Nephron progenitor cell (in vitro differentiated cells): Measurements from ENCODE around the gene DHX15.

Source experiments
- DNase-seq: peaks from one replicate; pipeline ENCODE4 v3.0.0; 2021
- H3K27ac Mint-ChIP-seq: 2 replicates; pipeline ENCODE4 v1.8.0; 2021; ENCODE audit warnings: mild to moderate bottlenecking, moderate library complexity, mixed read lengths
- H3K27me3 Mint-ChIP-seq: 2 replicates; pipeline ENCODE4 v1.8.0; 2021; ENCODE audit warnings: mild to moderate bottlenecking, low read depth, mixed read lengths; ENCODE audit not compliant: poor library complexity
- H3K36me3 Mint-ChIP-seq: 2 replicates; pipeline ENCODE4 v1.8.0; 2021; ENCODE audit warnings: low read depth, mixed read lengths
- H3K4me1 Mint-ChIP-seq: 2 replicates; pipeline ENCODE4 v1.8.0; 2021; ENCODE audit warnings: mixed read lengths
- H3K4me3 Mint-ChIP-seq: 2 replicates; pipeline ENCODE4 v1.8.0; 2021; ENCODE audit warnings: mild to moderate bottlenecking, moderate library complexity, mixed read lengths
- H3K9me3 Mint-ChIP-seq: 2 replicates; pipeline ENCODE4 v1.8.0; 2021; ENCODE audit warnings: mild to moderate bottlenecking, moderate library complexity, mixed read lengths
- TF ChIP-seq, protein P1 (sequence below): fragments of 200-600 bp; sonication (generic); IDR thresholded peaks from 2 replicates; pipeline ENCODE4 v1.5.0; 2021; ENCODE audit warnings: antibody characterized with exemption

The DHX15 gene

GRCh38 chr4:24547979-24548378 lies 36.4 kb downstream of the DHX15 start:
- H3K4me3 Mint-ChIP-seq = no peak overlapping the region

DNA sequence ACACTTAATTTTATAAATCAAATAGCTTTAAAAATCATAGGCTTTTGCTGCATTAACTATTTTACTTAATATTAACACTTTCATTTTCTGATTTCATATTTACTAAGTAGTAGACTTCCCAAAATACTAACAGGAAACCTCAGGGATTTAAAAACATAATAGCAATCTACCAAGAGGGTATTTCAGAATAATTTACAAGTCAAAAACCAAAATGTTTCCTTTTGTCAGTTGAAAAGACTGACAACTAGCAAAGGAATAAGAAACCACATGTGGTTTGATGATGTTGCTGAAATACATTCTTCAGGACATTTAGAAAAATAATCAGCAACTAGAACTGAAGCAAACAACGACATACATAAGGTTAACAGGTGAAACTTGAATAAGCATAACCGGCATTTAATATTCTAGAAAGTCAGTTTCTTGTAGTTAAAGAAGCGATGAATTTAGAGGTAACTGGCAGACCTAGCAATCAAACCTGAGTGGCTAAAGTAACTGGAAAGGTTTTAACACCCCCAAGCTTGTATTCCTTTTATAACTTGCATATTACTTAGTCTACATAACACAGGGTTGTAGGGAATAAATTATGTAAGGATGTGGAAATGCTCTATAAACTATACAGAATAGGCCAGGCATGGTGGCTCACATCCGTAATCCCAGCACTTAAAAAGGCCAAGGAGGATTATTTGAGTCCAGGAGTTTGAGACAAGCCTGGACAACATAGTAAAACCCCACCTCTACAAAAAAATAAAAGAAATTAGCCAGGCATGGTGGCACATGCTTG lies 40.0 kb downstream of the DHX15 start:
- Mint-ChIP-seq H3K4me3 (no peak overlapping the region), H3K4me1 (no peaks in the 10 kb centered on the region)
- TF ChIP-seq, protein P1, sequence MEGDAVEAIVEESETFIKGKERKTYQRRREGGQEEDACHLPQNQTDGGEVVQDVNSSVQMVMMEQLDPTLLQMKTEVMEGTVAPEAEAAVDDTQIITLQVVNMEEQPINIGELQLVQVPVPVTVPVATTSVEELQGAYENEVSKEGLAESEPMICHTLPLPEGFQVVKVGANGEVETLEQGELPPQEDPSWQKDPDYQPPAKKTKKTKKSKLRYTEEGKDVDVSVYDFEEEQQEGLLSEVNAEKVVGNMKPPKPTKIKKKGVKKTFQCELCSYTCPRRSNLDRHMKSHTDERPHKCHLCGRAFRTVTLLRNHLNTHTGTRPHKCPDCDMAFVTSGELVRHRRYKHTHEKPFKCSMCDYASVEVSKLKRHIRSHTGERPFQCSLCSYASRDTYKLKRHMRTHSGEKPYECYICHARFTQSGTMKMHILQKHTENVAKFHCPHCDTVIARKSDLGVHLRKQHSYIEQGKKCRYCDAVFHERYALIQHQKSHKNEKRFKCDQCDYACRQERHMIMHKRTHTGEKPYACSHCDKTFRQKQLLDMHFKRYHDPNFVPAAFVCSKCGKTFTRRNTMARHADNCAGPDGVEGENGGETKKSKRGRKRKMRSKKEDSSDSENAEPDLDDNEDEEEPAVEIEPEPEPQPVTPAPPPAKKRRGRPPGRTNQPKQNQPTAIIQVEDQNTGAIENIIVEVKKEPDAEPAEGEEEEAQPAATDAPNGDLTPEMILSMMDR = no peak

More at GRCh38 chr4:24547979-24548378, 36.4 kb downstream of the DHX15 start:
- no peak overlapping the region for H3K27ac Mint-ChIP-seq
- no peaks in the 10 kb centered on the region for H3K9me3 Mint-ChIP-seq
- TF ChIP-seq, protein P1 = no peak
- no peaks in the 10 kb centered on the region for H3K27me3 Mint-ChIP-seq
- H3K4me1 Mint-ChIP-seq = no peaks in the 10 kb centered on the region
- peaks cover 51% of the 10 kb centered on the region for H3K36me3 Mint-ChIP-seq
- no peak for DNase-seq

DNA sequence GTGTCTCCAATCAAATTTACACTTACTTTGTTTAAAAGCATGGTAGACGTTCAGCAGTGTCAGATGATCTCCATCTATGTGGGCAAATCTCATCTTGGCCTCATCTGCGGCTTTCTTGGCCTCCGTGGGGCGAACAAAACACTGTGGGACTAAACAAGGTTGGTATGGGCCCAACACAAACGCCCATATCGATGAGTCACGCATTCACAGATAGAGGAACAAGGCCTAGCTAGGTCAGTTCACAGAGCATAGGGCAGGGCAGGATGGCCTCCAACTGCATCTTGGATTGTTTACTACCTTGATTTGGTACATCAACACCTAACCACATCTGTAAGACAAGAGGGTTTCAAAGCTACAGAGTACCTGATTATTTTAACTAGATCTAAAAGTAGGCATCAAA lies 47.3 kb downstream of the DHX15 start:
- peaks cover 4% of the 10 kb centered on the region for H3K4me1 Mint-ChIP-seq

More for the DNA sequence above, 40.0 kb downstream of the DHX15 start:
- Mint-ChIP-seq H3K27ac (no peak overlapping the region), H3K36me3 (peaks cover 64% of the 10 kb centered on the region), H3K27me3 (no peaks in the 10 kb centered on the region), H3K9me3 (no peaks in the 10 kb centered on the region)
- no peak for DNase-seq

GRCh38 chr4:24535399-24535798 lies 49.0 kb downstream of the DHX15 start:
- peaks cover 67% of the 10 kb centered on the region for H3K36me3 Mint-ChIP-seq
- H3K27me3 Mint-ChIP-seq = no peaks in the 10 kb centered on the region
- peaks cover 4% of the 10 kb centered on the region for H3K4me1 Mint-ChIP-seq
- no peaks in the 10 kb centered on the region for H3K9me3 Mint-ChIP-seq
- DNase-seq = no peak
- peak overlapping the region; percentile 27 for H3K27ac Mint-ChIP-seq
- TF ChIP-seq, protein P1 = no peak
- H3K4me3 Mint-ChIP-seq = no peak overlapping the region

More for the DNA sequence above, 47.3 kb downstream of the DHX15 start:
- TF ChIP-seq, protein P1 = no peak
- H3K27me3 Mint-ChIP-seq = no peaks in the 10 kb centered on the region
- no peak for DNase-seq
- no peaks in the 10 kb centered on the region for H3K9me3 Mint-ChIP-seq
- H3K27ac Mint-ChIP-seq = peak overlapping the region; percentile 90
- H3K36me3 Mint-ChIP-seq = peaks cover 70% of the 10 kb centered on the region
- no peak overlapping the region for H3K4me3 Mint-ChIP-seq

- TF ChIP-seq, protein P1 = no peak
- DNase-seq = no peak
- no peak overlapping the region for H3K4me3 Mint-ChIP-seq
- H3K36me3 Mint-ChIP-seq = peaks cover 67% of the 10 kb centered on the region
- no peaks in the 10 kb centered on the region for H3K27me3 Mint-ChIP-seq
- no peak overlapping the region for H3K27ac Mint-ChIP-seq
- H3K9me3 Mint-ChIP-seq = no peaks in the 10 kb centered on the region
- peaks cover 4% of the 10 kb centered on the region for H3K4me1 Mint-ChIP-seq
Measured at GRCh38 chr4:24533364-24533763, 51.0 kb downstream of the DHX15 start.

- DNase-seq = no peak
- Mint-ChIP-seq H3K36me3 (peaks cover 81% of the 10 kb centered on the region), H3K9me3 (no peaks in the 10 kb centered on the region), H3K27ac (no peak overlapping the region), H3K27me3 (no peaks in the 10 kb centered on the region), H3K4me1 (no peaks in the 10 kb centered on the region), H3K4me3 (no peak overlapping the region)
- TF ChIP-seq, protein P1 = no peak
Measured at GRCh38 chr4:24529555-24529954, 54.8 kb downstream of the DHX15 start.
